ENCODE data around the gene LAMA5.

The LAMA5 gene

DNA sequence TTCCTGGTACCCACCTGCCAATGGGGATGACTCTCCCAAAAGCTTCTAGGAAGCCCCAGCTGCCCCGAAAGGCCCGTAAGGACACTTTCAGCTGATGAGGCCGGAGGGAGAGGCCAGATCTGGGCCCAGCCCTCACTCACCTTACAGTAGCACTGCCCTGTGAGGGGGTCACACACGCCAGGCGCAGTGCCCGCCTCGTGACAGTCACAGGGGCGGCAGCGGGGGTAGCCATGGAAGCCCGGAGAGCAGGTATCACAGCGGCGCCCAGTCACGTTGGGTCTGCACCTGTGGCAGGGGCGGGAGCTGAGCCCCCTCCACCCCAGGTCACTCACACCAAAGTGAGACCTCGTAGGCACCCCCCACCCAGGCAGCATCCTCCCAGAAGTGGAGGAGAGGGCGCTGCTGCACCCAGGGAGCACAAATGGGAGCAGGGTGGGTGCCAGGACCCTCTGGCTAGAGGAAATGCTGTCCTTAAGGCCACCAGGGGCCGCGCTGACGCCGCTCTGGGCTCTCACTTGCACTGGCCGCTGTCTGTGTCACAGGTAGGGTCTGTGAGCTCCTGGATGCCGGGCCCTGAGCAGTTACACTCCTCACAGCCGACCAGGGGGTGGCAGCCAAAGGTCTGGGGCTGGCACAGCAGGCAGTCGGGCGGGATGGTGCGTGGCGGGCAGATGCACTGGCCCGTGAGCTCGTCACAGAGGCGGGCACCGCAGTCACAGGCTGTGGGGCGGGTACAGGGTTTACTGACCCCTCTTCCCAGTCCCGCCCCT lies 39.2 kb downstream of the LAMA5 start:
- Histone ChIP-seq H3K4me1 (ENCODE audit: control insufficient read depth, insufficient read depth, low read length) (no peaks in the 10 kb centered on the region), H3K27me3 (ENCODE audit: control insufficient read depth, insufficient read depth, low read length) (no peaks in the 10 kb centered on the region), H3K4me3 (ENCODE audit: low read depth, low read length) (no peak overlapping the region), H3K9me3 (ENCODE audit: control insufficient read depth, insufficient read depth, low read length) (no peaks in the 10 kb centered on the region), H3K36me3 (ENCODE audit: control insufficient read depth, insufficient read depth, low read length) (peaks cover 93% of the 10 kb centered on the region), H3K9ac (ENCODE audit: low read depth, low read length) (no peak overlapping the region)

GRCh38 chr20:62326959-62327725 lies 40.0 kb downstream of the LAMA5 start:
- Histone ChIP-seq H3K9me3 (ENCODE audit: control insufficient read depth, insufficient read depth, low read length) (no peaks in the 10 kb centered on the region), H3K36me3 (ENCODE audit: control insufficient read depth, insufficient read depth, low read length) (peaks cover 91% of the 10 kb centered on the region)

GRCh38 chr20:62326559-62326958 lies 40.6 kb downstream of the LAMA5 start:
- Histone ChIP-seq H3K36me3 (ENCODE audit: control insufficient read depth, insufficient read depth, low read length) (peaks cover 93% of the 10 kb centered on the region), H3K9ac (ENCODE audit: low read depth, low read length) (no peak overlapping the region), H3K4me3 (ENCODE audit: low read depth, low read length) (no peak overlapping the region), H3K27me3 (ENCODE audit: control insufficient read depth, insufficient read depth, low read length) (no peaks in the 10 kb centered on the region), H3K4me1 (ENCODE audit: control insufficient read depth, insufficient read depth, low read length) (no peaks in the 10 kb centered on the region), H3K9me3 (ENCODE audit: control insufficient read depth, insufficient read depth, low read length) (no peaks in the 10 kb centered on the region)

More at GRCh38 chr20:62326959-62327725, 40.0 kb downstream of the LAMA5 start:
- Histone ChIP-seq H3K9ac (ENCODE audit: low read depth, low read length) (no peak overlapping the region), H3K27me3 (ENCODE audit: control insufficient read depth, insufficient read depth, low read length) (no peaks in the 10 kb centered on the region), H3K4me1 (ENCODE audit: control insufficient read depth, insufficient read depth, low read length) (no peaks in the 10 kb centered on the region), H3K4me3 (ENCODE audit: low read depth, low read length) (no peak overlapping the region)

- H3K4me3 ChIP-seq (ENCODE audit: low read depth, low read length): no peak overlapping the region
- H3K9ac ChIP-seq (ENCODE audit: low read depth, low read length): no peak overlapping the region
- peaks cover 88% of the 10 kb centered on the region for H3K36me3 ChIP-seq (ENCODE audit: control insufficient read depth, insufficient read depth, low read length)
- H3K9me3 ChIP-seq (ENCODE audit: control insufficient read depth, insufficient read depth, low read length): no peaks in the 10 kb centered on the region
- no peaks in the 10 kb centered on the region for H3K27me3 ChIP-seq (ENCODE audit: control insufficient read depth, insufficient read depth, low read length)
- no peaks in the 10 kb centered on the region for H3K4me1 ChIP-seq (ENCODE audit: control insufficient read depth, insufficient read depth, low read length)
Measured at GRCh38 chr20:62325172-62325905, 41.8 kb downstream of the LAMA5 start.

GRCh38 chr20:62323980-62324906 lies 42.9 kb downstream of the LAMA5 start:
- no peaks in the 10 kb centered on the region for H3K27me3 ChIP-seq (ENCODE audit: control insufficient read depth, insufficient read depth, low read length)
- H3K4me3 ChIP-seq (ENCODE audit: low read depth, low read length): no peak overlapping the region
- no peak overlapping the region for H3K9ac ChIP-seq (ENCODE audit: low read depth, low read length)
- H3K9me3 ChIP-seq (ENCODE audit: control insufficient read depth, insufficient read depth, low read length): no peaks in the 10 kb centered on the region
- H3K36me3 ChIP-seq (ENCODE audit: control insufficient read depth, insufficient read depth, low read length): peaks cover 86% of the 10 kb centered on the region
- H3K4me1 ChIP-seq (ENCODE audit: control insufficient read depth, insufficient read depth, low read length): no peaks in the 10 kb centered on the region

DNA sequence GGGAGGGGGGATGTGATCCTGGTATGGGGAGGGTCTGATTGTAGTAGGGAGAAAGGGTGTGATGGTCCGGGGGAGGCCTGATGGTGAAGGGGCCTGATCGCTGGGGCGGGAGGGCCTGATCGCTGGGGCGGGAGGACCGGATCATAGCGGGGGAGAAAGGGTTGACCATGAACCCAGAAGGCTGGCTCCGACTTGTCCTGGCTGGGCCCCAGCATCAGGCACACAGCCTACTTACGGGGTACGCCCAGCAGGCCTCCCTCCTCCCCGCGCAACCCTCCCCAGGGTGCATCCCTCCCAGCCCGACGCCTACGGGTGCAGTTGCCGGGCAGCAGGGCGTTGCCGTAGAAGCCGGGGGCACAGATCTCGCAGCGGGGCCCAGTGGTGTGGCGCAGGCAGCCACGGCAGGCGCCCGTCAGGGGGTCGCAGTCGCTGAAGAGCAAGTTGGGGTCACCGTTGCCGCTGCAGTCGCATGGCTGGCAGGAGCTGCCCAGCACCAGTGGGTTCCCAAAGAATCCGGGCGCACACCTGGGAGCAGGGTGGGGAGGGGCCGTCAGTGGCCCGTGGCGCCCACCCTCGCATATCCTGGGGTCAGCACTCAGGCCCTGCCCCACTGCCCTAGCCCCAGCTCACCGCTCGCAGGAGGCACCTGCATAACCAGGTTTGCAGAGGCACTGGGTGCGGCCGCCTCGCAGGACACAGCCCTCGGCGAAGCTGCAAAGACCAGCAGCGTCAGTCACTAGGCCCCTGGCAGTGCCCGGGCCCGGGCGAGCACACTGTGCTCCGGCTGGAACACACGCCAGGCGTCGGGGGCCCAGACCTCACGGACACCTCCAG lies 43.7 kb downstream of the LAMA5 start:
- no peaks in the 10 kb centered on the region for H3K4me1 ChIP-seq (ENCODE audit: control insufficient read depth, insufficient read depth, low read length)
- no peak overlapping the region for H3K4me3 ChIP-seq (ENCODE audit: low read depth, low read length)
- H3K36me3 ChIP-seq (ENCODE audit: control insufficient read depth, insufficient read depth, low read length): peaks cover 86% of the 10 kb centered on the region
- no peaks in the 10 kb centered on the region for H3K9me3 ChIP-seq (ENCODE audit: control insufficient read depth, insufficient read depth, low read length)
- no peak overlapping the region for H3K9ac ChIP-seq (ENCODE audit: low read depth, low read length)
- no peaks in the 10 kb centered on the region for H3K27me3 ChIP-seq (ENCODE audit: control insufficient read depth, insufficient read depth, low read length)

GRCh38 chr20:62322492-62323041 lies 44.5 kb downstream of the LAMA5 start:
- Histone ChIP-seq H3K4me3 (ENCODE audit: low read depth, low read length) (no peak overlapping the region), H3K9me3 (ENCODE audit: control insufficient read depth, insufficient read depth, low read length) (no peaks in the 10 kb centered on the region), H3K9ac (ENCODE audit: low read depth, low read length) (no peak overlapping the region), H3K27me3 (ENCODE audit: control insufficient read depth, insufficient read depth, low read length) (no peaks in the 10 kb centered on the region), H3K4me1 (ENCODE audit: control insufficient read depth, insufficient read depth, low read length) (no peaks in the 10 kb centered on the region), H3K36me3 (ENCODE audit: control insufficient read depth, insufficient read depth, low read length) (peaks cover 80% of the 10 kb centered on the region)

DNA sequence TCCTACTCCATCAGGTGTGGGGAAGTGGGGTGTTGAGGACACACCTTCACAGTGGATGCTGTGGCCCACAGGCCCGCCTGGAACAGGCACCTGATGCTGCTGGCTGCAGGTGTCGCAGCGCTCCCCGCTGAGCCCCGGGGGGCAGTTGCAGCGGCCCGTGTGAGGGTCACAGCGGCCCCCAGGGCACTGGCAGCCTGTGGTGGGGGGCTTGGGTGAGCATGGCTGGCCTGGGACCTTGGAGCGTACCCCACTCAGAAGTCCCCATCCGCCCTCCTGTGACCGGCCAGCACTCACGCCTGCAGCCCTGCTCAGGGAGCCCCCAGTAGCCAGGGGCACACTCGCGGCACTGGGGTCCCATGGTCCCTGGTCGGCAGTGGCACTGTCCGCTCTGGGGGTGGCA lies 45.1 kb downstream of the LAMA5 start:
- Histone ChIP-seq H3K4me1 (ENCODE audit: control insufficient read depth, insufficient read depth, low read length) (no peaks in the 10 kb centered on the region), H3K4me3 (ENCODE audit: low read depth, low read length) (no peak overlapping the region), H3K9me3 (ENCODE audit: control insufficient read depth, insufficient read depth, low read length) (no peaks in the 10 kb centered on the region), H3K27me3 (ENCODE audit: control insufficient read depth, insufficient read depth, low read length) (no peaks in the 10 kb centered on the region), H3K36me3 (ENCODE audit: control insufficient read depth, insufficient read depth, low read length) (peaks cover 80% of the 10 kb centered on the region), H3K9ac (ENCODE audit: low read depth, low read length) (no peak overlapping the region)

DNA sequence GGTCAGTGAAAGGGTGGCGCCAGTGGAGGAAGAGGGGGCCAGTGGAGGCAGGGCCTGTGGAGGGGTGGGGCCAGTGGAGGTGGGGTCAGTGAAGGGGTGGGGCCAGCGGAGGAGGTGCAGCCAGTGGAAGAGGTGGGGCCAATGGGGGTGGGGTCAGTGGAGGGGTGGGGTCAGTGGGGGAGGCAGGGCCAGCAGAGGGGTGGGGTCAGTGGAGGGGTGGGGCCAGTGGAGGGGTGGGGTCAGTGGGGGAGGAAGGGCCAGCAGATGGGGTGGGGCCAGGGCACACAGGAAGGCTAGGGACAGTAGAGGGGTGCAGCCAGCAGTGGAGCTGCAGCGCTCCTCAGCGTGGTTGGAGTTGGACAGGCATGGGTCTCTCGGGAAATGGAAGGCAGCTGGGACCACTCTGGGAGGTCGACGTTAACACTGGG lies 45.6 kb downstream of the LAMA5 start:
- Histone ChIP-seq H3K9me3 (ENCODE audit: control insufficient read depth, insufficient read depth, low read length) (no peaks in the 10 kb centered on the region), H3K36me3 (ENCODE audit: control insufficient read depth, insufficient read depth, low read length) (peaks cover 80% of the 10 kb centered on the region), H3K4me1 (ENCODE audit: control insufficient read depth, insufficient read depth, low read length) (no peaks in the 10 kb centered on the region), H3K4me3 (ENCODE audit: low read depth, low read length) (no peak overlapping the region), H3K9ac (ENCODE audit: low read depth, low read length) (no peak overlapping the region), H3K27me3 (ENCODE audit: control insufficient read depth, insufficient read depth, low read length) (no peaks in the 10 kb centered on the region)

GRCh38 chr20:62320581-62321354 lies 46.3 kb downstream of the LAMA5 start:
- H3K36me3 ChIP-seq (ENCODE audit: control insufficient read depth, insufficient read depth, low read length): peaks cover 81% of the 10 kb centered on the region
- H3K4me3 ChIP-seq (ENCODE audit: low read depth, low read length): no peak overlapping the region
- no peaks in the 10 kb centered on the region for H3K4me1 ChIP-seq (ENCODE audit: control insufficient read depth, insufficient read depth, low read length)
- H3K27me3 ChIP-seq (ENCODE audit: control insufficient read depth, insufficient read depth, low read length): no peaks in the 10 kb centered on the region
- no peak overlapping the region for H3K9ac ChIP-seq (ENCODE audit: low read depth, low read length)
- no peaks in the 10 kb centered on the region for H3K9me3 ChIP-seq (ENCODE audit: control insufficient read depth, insufficient read depth, low read length)
